Tibial artery (tissue), 4 donors: Measurements from ENCODE around the gene CHST13.

Experiments used
- DNase-seq, 2 donors: peaks; one replicate each; pipeline ENCODE4 v3.0.0-alpha.2; 2019
- H3K27ac ChIP-seq, 2 donors: fragments of 200-600 bp; sonication (generic) in 1 of 2; 1 replicate in 1 of 2; 2 replicates in 1 of 2; pipeline ENCODE4 v1.5.1; 2018 to 2019; ENCODE audit warnings: mild to moderate bottlenecking in 1 of 2
- H3K27me3 ChIP-seq, 2 donors: fragments of 200-600 bp; sonication (generic) in 1 of 2; one replicate each; pipeline versions ENCODE4 v1.5.1 to v1.6.0; 2016 to 2019
- H3K36me3 ChIP-seq, 3 donors: fragments of 200-600 bp; sonication (generic) in 2 of 3; one replicate each; pipeline ENCODE4 v1.5.1; 2016 to 2019; ENCODE audit warnings: mild to moderate bottlenecking in 2 of 3
- H3K4me1 ChIP-seq, 4 donors: fragments of 200-600 bp; sonication (generic) in 2 of 4; 1 replicate in 3 of 4; 2 replicates in 1 of 4; pipeline ENCODE4 v1.5.1; 2016 to 2019
- H3K4me3 ChIP-seq, 2 donors: fragments of 200-600 bp; sonication (generic) in 1 of 2; 1 replicate in 1 of 2; 2 replicates in 1 of 2; pipeline ENCODE4 v1.5.1; 2018 to 2019; ENCODE audit warnings: mild to moderate bottlenecking in 2 of 2
- H3K9me3 ChIP-seq, 3 donors: fragments of 200-600 bp; sonication (generic) in 1 of 3; one replicate each; pipeline ENCODE4 v1.5.1; 2016 to 2019
- intact Hi-C: fragments of 100-400 bp; cut with DNase I; formaldehyde crosslinking; loops from one replicate; pipeline ENCODE4 v1.15.0; 2023; ENCODE audit warnings: low total_unique reads
- TF ChIP-seq, protein P1 (sequence below), 2 experiments: fragments of 200-600 bp in 1 of 2; fragments of 450-650 bp in 1 of 2; IDR thresholded peaks; one replicate each; pipeline ENCODE4 v1.5.1; 2017 to 2019; ENCODE audit warnings: antibody characterized with exemption in 2 of 2, mild to moderate bottlenecking in 1 of 2, moderate library complexity in 1 of 2

Gene CHST13

DNA sequence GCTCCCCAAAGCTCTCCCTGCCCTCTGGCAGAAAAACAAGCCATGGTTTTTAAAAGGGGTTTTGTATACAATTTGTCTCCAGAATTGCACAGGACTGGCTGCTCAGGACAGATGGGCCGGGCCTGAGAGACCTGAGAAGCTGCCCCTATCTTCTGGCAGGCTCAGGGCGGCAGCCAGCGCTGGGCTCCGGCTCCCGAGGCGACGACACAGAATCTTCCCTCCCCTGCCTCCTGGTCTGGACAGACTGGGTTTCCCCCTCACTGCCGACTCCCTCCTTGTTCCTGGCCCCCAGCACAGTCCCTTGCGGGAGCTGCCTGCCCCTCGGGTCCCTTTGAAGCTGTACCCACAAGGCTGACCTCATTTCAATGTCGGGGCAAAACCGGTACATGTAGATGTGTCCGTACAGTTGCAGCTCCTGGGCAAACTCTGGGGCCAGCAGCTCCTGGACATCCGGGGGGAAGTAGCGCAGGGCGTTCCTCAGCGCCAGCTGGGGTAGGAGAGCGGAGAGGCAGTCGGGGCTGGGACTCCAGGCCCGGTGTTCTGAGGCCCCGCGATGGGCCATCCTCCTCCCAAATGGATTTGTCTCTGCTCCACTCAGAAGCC, 13.5 kb upstream of the CHST13 start:
- Histone ChIP-seq H3K4me1 (no peaks in the 10 kb centered on the region), H3K36me3 (no peaks in the 10 kb centered on the region), H3K9me3 (no peaks in the 10 kb centered on the region), H3K27me3 (peaks cover 0 to 2% of the 10 kb centered on the region in 2 donors), H3K4me3 (no peak overlapping the region), H3K27ac (no peak overlapping the region)
- TF ChIP-seq, protein P1, sequence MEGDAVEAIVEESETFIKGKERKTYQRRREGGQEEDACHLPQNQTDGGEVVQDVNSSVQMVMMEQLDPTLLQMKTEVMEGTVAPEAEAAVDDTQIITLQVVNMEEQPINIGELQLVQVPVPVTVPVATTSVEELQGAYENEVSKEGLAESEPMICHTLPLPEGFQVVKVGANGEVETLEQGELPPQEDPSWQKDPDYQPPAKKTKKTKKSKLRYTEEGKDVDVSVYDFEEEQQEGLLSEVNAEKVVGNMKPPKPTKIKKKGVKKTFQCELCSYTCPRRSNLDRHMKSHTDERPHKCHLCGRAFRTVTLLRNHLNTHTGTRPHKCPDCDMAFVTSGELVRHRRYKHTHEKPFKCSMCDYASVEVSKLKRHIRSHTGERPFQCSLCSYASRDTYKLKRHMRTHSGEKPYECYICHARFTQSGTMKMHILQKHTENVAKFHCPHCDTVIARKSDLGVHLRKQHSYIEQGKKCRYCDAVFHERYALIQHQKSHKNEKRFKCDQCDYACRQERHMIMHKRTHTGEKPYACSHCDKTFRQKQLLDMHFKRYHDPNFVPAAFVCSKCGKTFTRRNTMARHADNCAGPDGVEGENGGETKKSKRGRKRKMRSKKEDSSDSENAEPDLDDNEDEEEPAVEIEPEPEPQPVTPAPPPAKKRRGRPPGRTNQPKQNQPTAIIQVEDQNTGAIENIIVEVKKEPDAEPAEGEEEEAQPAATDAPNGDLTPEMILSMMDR (IDR thresholded peaks at IDR 0.05) = no peak
- DNase-seq = no peak
- intact Hi-C loops = no loop called here

DNA sequence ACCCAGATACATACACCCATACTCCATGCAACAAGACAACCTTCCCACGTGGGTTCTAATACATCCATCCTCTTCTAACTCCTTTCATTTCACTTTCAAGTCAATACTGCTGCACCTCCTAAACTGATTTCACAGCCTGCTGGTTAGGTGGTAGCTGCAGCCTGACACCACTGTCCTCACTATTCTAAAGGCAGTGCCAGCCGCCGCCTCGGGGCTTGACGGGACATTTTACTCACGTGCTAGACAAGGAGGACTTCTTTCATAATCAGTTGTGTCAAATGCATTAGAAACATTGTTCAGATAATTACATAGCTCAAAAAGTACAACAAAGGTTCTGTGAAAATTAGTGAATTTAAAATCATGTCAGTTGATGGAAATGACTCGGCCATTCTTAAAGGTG, 12.7 kb upstream of the CHST13 start:
- Histone ChIP-seq H3K4me1 (no peaks in the 10 kb centered on the region), H3K9me3 (no peaks in the 10 kb centered on the region), H3K27ac (no peak overlapping the region), H3K36me3 (no peaks in the 10 kb centered on the region), H3K27me3 (no peaks in the 10 kb centered on the region), H3K4me3 (no peak overlapping the region)
- TF ChIP-seq, protein P1 (IDR thresholded peaks at IDR 0.05) = no peak
- intact Hi-C loops = no loop called here
- DNase-seq = no peak

DNA sequence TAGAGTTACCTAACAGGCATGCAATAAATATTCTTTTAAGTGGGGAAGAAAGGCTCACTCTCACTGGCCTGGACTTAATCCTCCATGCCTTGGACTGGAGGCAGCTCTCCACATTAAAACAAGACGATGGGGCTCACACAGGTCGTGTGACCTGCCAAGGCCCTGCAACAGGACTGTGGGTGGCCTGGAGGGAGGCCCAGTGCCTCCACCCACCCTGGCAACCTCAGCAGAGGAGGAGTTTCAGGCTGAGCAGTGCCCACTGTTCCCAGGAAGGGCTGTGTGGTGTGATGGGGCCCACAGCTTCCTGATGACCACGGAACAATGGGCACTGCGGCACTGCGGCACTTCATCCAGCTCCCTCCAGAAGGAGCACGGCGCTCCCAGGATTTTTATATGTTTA, 11.9 kb upstream of the CHST13 start:
- no peak for DNase-seq
- intact Hi-C loops = no loop called here
- H3K9me3 ChIP-seq = no peaks in the 10 kb centered on the region
- no peak overlapping the region for H3K27ac ChIP-seq
- H3K4me1 ChIP-seq = no peaks in the 10 kb centered on the region
- H3K4me3 ChIP-seq = no peak overlapping the region
- no peaks in the 10 kb centered on the region for H3K36me3 ChIP-seq
- H3K27me3 ChIP-seq = peaks cover 0 to 2% of the 10 kb centered on the region in 2 donors
- TF ChIP-seq, protein P1 (IDR thresholded peaks at IDR 0.05) = no peak

DNA sequence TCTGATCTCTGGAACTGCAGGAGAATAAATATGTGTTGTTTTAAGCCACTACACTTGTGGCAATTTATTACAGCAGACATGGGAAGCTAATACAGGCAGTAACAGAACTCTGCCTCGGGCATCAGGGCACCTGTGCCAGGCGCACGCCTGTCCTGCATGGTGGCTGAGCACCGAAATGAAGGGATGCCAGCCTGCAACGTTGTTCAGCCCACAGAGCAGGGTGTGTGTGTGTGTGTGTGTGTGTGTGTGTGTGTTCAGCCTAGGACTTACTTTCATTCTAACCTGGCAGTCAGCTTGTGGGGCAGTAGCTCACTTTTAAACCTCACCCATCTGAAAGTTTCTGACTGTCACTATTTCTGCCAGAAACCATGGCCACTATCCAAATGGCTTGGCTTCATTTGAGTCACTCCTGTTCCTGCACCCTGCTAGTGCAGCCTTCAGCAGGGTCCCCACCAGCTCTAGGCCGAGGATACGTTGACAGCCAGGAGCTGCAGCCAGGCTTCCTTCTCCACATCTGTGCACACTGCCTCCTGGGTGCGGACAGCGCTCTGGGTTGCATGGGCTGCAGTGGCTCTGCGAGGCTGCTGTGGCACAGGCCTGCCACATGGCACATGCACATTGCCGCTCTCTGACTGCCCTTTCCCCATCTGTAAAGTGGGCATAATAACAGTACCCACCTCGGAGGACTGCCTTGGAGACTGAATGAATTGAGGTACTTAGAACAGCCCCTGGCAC, 10.9 kb upstream of the CHST13 start:
- H3K4me1 ChIP-seq = no peaks in the 10 kb centered on the region
- no peak for DNase-seq
- TF ChIP-seq, protein P1 (IDR thresholded peaks at IDR 0.05) = no peak

DNA sequence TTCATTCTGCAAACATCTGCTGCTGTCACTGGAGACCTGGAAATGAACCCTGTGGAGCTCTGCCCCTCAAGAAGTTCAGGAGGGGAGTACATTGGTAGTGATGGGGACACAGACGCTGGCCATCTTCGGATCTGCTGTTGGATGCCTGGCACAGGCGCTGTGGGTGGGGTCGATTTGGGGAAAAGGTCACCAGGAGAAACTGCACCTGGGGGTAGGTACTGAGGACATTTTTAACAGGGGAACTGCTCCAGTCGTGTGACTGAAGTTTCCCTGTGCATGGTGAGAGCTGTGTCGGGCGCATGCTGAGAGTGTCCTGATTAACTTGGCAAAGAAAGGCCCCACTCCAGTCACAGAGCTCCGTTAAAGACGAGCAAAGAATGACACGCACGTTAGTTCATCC, 9.8 kb upstream of the CHST13 start:
- TF ChIP-seq, protein P1 (IDR thresholded peaks at IDR 0.05) = no peak
- intact Hi-C loops = no loop called here
- H3K4me1 ChIP-seq = no peaks in the 10 kb centered on the region

More for the DNA sequence above, 10.9 kb upstream of the CHST13 start:
- no peaks in the 10 kb centered on the region for H3K36me3 ChIP-seq
- H3K9me3 ChIP-seq = no peaks in the 10 kb centered on the region
- peaks cover 0 to 11% of the 10 kb centered on the region in 2 donors for H3K27me3 ChIP-seq
- intact Hi-C loops = no loop called here
- H3K4me3 ChIP-seq = no peak overlapping the region
- no peak overlapping the region for H3K27ac ChIP-seq

More for the DNA sequence above, 9.8 kb upstream of the CHST13 start:
- Histone ChIP-seq H3K36me3 (no peaks in the 10 kb centered on the region), H3K4me3 (no peak overlapping the region), H3K27me3 (peaks cover 0 to 18% of the 10 kb centered on the region in 2 donors), H3K9me3 (no peaks in the 10 kb centered on the region), H3K27ac (no peak overlapping the region)
- DNase-seq = no peak
